HEK293 (cell line): Measurements from ENCODE around the gene PIGO.

Experiments
- GFI1B ChIP-seq: fragments of 450-650 bp; formaldehyde crosslinking; IDR thresholded peaks from 2 replicates; pipeline ENCODE4 v1.5.1; 2016; ENCODE audit warnings: missing biosample characterization, missing genetic modification characterization
- GLI2 ChIP-seq: fragments of 450-650 bp; formaldehyde crosslinking; IDR thresholded peaks from 2 replicates; pipeline ENCODE4; 2017; ENCODE audit warnings: missing biosample characterization, missing genetic modification characterization, low read depth, borderline replicate concordance
- GLI4 ChIP-seq: fragments of 450-650 bp; formaldehyde crosslinking; IDR thresholded peaks from 2 replicates; pipeline ENCODE4 v1.5.1; 2016; ENCODE audit warnings: missing biosample characterization, missing genetic modification characterization
- MYNN ChIP-seq: fragments of 450-650 bp; formaldehyde crosslinking; IDR thresholded peaks from 2 replicates; pipeline ENCODE4 v1.5.1; 2016; ENCODE audit warnings: missing biosample characterization, missing genetic modification characterization, borderline replicate concordance
- SCRT2 ChIP-seq: fragments of 450-650 bp; formaldehyde crosslinking; IDR thresholded peaks from 2 replicates; pipeline ENCODE4 v1.5.1; 2016; ENCODE audit warnings: missing biosample characterization, missing genetic modification characterization
- ZBTB20 ChIP-seq: fragments of 450-650 bp; formaldehyde crosslinking; IDR thresholded peaks from 2 replicates; pipeline ENCODE4 v1.5.1; 2016; ENCODE audit warnings: missing biosample characterization, missing genetic modification characterization
- ZFHX2 ChIP-seq: fragments of 450-650 bp; formaldehyde crosslinking; conservative IDR thresholded peaks from 2 replicates; pipeline ENCODE4 v1.5.1; 2016; ENCODE audit warnings: missing biosample characterization, missing genetic modification characterization
- ZFP41 ChIP-seq: fragments of 450-650 bp; formaldehyde crosslinking; IDR thresholded peaks from 2 replicates; pipeline ENCODE4 v1.5.1; 2016; ENCODE audit warnings: missing biosample characterization, missing genetic modification characterization, borderline replicate concordance
- ZNF23 ChIP-seq: fragments of 450-650 bp; formaldehyde crosslinking; IDR thresholded peaks from 2 replicates; pipeline ENCODE4 v1.5.1; 2016; ENCODE audit warnings: missing biosample characterization, missing genetic modification characterization, borderline replicate concordance
- ZNF341 ChIP-seq: fragments of 450-650 bp; formaldehyde crosslinking; IDR thresholded peaks from 2 replicates; pipeline ENCODE4; 2016; ENCODE audit warnings: low read depth, missing biosample characterization, missing genetic modification characterization
- ZNF37A ChIP-seq: fragments of 450-650 bp; IDR thresholded peaks from 2 replicates; pipeline ENCODE4 v1.5.1; 2018; ENCODE audit warnings: missing biosample characterization, missing genetic modification characterization
- ZNF391 ChIP-seq: fragments of 450-650 bp; formaldehyde crosslinking; IDR thresholded peaks from 2 replicates; pipeline ENCODE4 v1.5.1; 2016; ENCODE audit warnings: low read depth, missing biosample characterization, missing genetic modification characterization, borderline replicate concordance
- ZNF404 ChIP-seq: fragments of 450-650 bp; formaldehyde crosslinking; IDR thresholded peaks from 2 replicates; pipeline ENCODE4 v1.5.1; 2017; ENCODE audit warnings: missing biosample characterization, missing genetic modification characterization
- ZNF555 ChIP-seq: fragments of 450-650 bp; formaldehyde crosslinking; conservative IDR thresholded peaks from 2 replicates; pipeline ENCODE4 v1.5.1; 2017; ENCODE audit warnings: missing biosample characterization, mild to moderate bottlenecking, missing genetic modification characterization, inconsistent platforms
- ZNF558 ChIP-seq: fragments of 450-650 bp; formaldehyde crosslinking; IDR thresholded peaks from 2 replicates; pipeline ENCODE4 v1.5.1; 2016; ENCODE audit warnings: missing biosample characterization, missing genetic modification characterization
- ZXDB ChIP-seq: fragments of 450-650 bp; formaldehyde crosslinking; IDR thresholded peaks from 2 replicates; pipeline ENCODE4 v1.5.1; 2016; ENCODE audit warnings: missing biosample characterization, missing genetic modification characterization
- TF ChIP-seq, protein P1 (sequence below): fragments of 450-650 bp; formaldehyde crosslinking; IDR thresholded peaks from 2 replicates; pipeline ENCODE4 v1.5.1; 2016; ENCODE audit warnings: missing biosample characterization, missing genetic modification characterization
- TF ChIP-seq, protein P2 (sequence below): fragments of 450-650 bp; IDR thresholded peaks from 2 replicates; pipeline ENCODE4 v1.5.1; 2018; ENCODE audit warnings: missing biosample characterization, missing genetic modification characterization
- TF ChIP-seq, protein P3 (sequence below): fragments of 450-650 bp; formaldehyde crosslinking; IDR thresholded peaks from 2 replicates; pipeline ENCODE4 v1.5.1; 2016; ENCODE audit warnings: missing biosample characterization, missing genetic modification characterization
- TF ChIP-seq, protein P4 (sequence below): fragments of 450-650 bp; formaldehyde crosslinking; IDR thresholded peaks from 2 replicates; pipeline ENCODE4 v1.5.1; 2016; ENCODE audit warnings: missing biosample characterization, missing genetic modification characterization, low read depth
- TF ChIP-seq, protein P5 (sequence below): fragments of 450-650 bp; formaldehyde crosslinking; IDR thresholded peaks from 2 replicates; pipeline ENCODE4 v1.5.1; 2016; ENCODE audit warnings: missing biosample characterization, missing genetic modification characterization, borderline replicate concordance
- TF ChIP-seq, protein P6 (sequence below): fragments of 450-650 bp; formaldehyde crosslinking; IDR thresholded peaks from 2 replicates; pipeline ENCODE4 v1.5.1; 2016; ENCODE audit warnings: missing biosample characterization, missing genetic modification characterization, low read depth
- TF ChIP-seq, protein P7 (sequence below): fragments of 450-650 bp; formaldehyde crosslinking; IDR thresholded peaks from 2 replicates; pipeline ENCODE4; 2016; ENCODE audit warnings: missing biosample characterization, missing genetic modification characterization

Gene PIGO

DNA sequence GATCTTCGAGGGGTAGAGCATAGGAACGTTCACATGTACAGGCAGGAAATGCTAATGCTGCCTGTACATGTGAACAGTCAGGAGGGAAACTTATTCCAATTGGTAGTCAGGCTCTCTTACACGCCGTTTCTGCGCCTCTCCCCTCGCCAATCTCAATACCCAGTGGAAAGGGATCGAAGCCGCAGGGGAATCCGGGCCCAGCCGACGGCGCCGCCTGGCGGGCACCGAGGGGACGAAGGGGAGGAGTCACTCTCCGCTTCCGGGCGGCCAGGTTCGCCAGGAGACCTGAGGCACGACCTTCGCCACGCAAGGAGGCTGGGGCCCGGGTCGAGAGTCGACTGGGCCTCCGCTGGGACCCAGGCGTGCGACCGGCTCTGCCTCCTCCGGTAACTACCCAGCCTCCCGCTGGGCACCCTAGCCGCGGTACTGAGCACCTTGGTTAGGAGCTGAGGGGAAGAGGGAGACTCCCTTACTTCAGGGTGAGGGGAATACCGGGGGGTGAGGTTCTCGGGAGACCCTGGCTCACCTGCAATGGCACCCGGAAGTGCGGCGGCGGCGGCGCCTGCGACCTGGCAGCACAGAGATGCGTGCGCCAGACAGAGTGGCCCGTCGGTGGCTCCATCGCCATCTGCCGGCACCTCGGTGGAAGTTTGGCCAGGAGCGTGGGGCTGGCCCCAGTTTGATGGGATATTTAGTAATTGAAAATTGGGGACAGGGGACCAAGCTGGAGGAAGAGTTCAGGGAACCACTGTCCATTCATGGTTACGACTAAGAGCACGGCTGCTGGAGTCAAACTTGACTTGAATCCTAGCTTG lies at the start of gene PIGO (continued):
- no peak for TF ChIP-seq GFI1B (tag by site-specific recombination)
- TF ChIP-seq, protein P1, sequence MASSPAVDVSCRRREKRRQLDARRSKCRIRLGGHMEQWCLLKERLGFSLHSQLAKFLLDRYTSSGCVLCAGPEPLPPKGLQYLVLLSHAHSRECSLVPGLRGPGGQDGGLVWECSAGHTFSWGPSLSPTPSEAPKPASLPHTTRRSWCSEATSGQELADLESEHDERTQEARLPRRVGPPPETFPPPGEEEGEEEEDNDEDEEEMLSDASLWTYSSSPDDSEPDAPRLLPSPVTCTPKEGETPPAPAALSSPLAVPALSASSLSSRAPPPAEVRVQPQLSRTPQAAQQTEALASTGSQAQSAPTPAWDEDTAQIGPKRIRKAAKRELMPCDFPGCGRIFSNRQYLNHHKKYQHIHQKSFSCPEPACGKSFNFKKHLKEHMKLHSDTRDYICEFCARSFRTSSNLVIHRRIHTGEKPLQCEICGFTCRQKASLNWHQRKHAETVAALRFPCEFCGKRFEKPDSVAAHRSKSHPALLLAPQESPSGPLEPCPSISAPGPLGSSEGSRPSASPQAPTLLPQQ (tag by site-specific recombination), result peak; percentile 88
- TF ChIP-seq ZBTB20 (tag by site-specific recombination), result peak; percentile 93
- TF ChIP-seq GLI2 (tag by site-specific recombination), result no peak
- no peak for TF ChIP-seq ZNF404
- TF ChIP-seq ZFP41 (tag by site-specific recombination), result no peak
- TF ChIP-seq GLI4 (tag by site-specific recombination), result 0 out of 2 replicates have a peak, but pooled peaks have one; percentile 48
- peak; percentile 87 for TF ChIP-seq ZXDB (tag by site-specific recombination)
- TF ChIP-seq ZFHX2, result no peak
- TF ChIP-seq ZNF341 (tag by site-specific recombination), result peak; percentile 29; the same call in 1 of the 2 replicates
- no peak for TF ChIP-seq ZNF558 (tag by site-specific recombination)
- TF ChIP-seq ZNF37A (tag by site-specific recombination), result no peak
- TF ChIP-seq, protein P2, sequence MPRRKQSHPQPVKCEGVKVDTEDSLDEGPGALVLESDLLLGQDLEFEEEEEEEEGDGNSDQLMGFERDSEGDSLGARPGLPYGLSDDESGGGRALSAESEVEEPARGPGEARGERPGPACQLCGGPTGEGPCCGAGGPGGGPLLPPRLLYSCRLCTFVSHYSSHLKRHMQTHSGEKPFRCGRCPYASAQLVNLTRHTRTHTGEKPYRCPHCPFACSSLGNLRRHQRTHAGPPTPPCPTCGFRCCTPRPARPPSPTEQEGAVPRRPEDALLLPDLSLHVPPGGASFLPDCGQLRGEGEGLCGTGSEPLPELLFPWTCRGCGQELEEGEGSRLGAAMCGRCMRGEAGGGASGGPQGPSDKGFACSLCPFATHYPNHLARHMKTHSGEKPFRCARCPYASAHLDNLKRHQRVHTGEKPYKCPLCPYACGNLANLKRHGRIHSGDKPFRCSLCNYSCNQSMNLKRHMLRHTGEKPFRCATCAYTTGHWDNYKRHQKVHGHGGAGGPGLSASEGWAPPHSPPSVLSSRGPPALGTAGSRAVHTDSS (tag by site-specific recombination), result no peak
- TF ChIP-seq, protein P3, sequence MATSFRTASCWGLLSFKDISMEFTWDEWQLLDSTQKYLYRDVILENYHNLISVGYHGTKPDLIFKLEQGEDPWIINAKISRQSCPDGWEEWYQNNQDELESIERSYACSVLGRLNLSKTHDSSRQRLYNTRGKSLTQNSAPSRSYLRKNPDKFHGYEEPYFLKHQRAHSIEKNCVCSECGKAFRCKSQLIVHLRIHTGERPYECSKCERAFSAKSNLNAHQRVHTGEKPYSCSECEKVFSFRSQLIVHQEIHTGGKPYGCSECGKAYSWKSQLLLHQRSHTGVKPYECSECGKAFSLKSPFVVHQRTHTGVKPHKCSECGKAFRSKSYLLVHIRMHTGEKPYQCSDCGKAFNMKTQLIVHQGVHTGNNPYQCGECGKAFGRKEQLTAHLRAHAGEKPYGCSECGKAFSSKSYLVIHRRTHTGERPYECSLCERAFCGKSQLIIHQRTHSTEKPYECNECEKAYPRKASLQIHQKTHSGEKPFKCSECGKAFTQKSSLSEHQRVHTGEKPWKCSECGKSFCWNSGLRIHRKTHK (tag by site-specific recombination), result no peak
- no peak for TF ChIP-seq MYNN (tag by site-specific recombination)
- TF ChIP-seq, protein P4, sequence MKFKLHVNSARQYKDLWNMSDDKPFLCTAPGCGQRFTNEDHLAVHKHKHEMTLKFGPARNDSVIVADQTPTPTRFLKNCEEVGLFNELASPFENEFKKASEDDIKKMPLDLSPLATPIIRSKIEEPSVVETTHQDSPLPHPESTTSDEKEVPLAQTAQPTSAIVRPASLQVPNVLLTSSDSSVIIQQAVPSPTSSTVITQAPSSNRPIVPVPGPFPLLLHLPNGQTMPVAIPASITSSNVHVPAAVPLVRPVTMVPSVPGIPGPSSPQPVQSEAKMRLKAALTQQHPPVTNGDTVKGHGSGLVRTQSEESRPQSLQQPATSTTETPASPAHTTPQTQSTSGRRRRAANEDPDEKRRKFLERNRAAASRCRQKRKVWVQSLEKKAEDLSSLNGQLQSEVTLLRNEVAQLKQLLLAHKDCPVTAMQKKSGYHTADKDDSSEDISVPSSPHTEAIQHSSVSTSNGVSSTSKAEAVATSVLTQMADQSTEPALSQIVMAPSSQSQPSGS (tag by site-specific recombination), result no peak
- TF ChIP-seq, protein P5, sequence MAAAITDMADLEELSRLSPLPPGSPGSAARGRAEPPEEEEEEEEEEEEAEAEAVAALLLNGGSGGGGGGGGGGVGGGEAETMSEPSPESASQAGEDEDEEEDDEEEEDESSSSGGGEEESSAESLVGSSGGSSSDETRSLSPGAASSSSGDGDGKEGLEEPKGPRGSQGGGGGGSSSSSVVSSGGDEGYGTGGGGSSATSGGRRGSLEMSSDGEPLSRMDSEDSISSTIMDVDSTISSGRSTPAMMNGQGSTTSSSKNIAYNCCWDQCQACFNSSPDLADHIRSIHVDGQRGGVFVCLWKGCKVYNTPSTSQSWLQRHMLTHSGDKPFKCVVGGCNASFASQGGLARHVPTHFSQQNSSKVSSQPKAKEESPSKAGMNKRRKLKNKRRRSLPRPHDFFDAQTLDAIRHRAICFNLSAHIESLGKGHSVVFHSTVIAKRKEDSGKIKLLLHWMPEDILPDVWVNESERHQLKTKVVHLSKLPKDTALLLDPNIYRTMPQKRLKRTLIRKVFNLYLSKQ (tag by site-specific recombination), result no peak
- TF ChIP-seq ZNF391 (tag by site-specific recombination), result peak; percentile 59; the same call in 1 of the 2 replicates
- TF ChIP-seq, protein P6, sequence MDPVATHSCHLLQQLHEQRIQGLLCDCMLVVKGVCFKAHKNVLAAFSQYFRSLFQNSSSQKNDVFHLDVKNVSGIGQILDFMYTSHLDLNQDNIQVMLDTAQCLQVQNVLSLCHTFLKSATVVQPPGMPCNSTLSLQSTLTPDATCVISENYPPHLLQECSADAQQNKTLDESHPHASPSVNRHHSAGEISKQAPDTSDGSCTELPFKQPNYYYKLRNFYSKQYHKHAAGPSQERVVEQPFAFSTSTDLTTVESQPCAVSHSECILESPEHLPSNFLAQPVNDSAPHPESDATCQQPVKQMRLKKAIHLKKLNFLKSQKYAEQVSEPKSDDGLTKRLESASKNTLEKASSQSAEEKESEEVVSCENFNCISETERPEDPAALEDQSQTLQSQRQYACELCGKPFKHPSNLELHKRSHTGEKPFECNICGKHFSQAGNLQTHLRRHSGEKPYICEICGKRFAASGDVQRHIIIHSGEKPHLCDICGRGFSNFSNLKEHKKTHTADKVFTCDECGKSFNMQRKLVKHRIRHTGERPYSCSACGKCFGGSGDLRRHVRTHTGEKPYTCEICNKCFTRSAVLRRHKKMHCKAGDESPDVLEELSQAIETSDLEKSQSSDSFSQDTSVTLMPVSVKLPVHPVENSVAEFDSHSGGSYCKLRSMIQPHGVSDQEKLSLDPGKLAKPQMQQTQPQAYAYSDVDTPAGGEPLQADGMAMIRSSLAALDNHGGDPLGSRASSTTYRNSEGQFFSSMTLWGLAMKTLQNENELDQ, result no peak
- TF ChIP-seq ZNF555 (tag by site-specific recombination), result no peak
- TF ChIP-seq, protein P7, sequence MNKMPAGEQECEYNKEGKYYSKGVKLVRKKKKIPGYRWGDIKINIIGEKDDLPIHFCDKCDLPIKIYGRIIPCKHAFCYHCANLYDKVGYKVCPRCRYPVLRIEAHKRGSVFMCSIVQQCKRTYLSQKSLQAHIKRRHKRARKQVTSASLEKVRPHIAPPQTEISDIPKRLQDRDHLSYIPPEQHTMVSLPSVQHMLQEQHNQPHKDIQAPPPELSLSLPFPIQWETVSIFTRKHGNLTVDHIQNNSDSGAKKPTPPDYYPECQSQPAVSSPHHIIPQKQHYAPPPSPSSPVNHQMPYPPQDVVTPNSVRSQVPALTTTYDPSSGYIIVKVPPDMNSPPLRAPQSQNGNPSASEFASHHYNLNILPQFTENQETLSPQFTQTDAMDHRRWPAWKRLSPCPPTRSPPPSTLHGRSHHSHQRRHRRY, result no peak
- no peak for TF ChIP-seq ZNF23
- TF ChIP-seq SCRT2 (tag by site-specific recombination), result peak; percentile 55; the same call in 1 of the 2 replicates
